ENCODE measurements around the gene POU6F2. TPM values are rescaled to one million over a fixed set of nuclear protein-coding genes. Genes with fewer than 3 reads are reported as not detected.

The POU6F2 gene
- total and polyA plus RNA-seq, 8 donors, result 0.37 TPM; not detected in 7

- Histone ChIP-seq H3K27me3 (peaks cover 0 to 12% (median 0%) of the 10 kb centered on the region in 3 donors), H3K36me3 (no peaks in the 10 kb centered on the region), H3K9me3 (no peaks in the 10 kb centered on the region), H3K4me3 (no peak overlapping the region), H3K4me1 (no peaks in the 10 kb centered on the region), H3K27ac (no peak overlapping the region)
- TF ChIP-seq POLR2A (IDR thresholded peaks at IDR 0.05) (no peak), EP300 (IDR thresholded peaks at IDR 0.05) (no peak)
- 60 to 68% (median 65%) methylated on average over 7 of the region's 7 CpGs for WGBS, 5 donors
- intact Hi-C loops (cut with DNase I; ENCODE audit: low total_unique reads), result no loop called here
- DNase-seq, result no peak
These were observed 511.0 kb downstream of the POU6F2 start for GRCh38 chr7:39488467-39489393.

GRCh38 chr7:39490296-39490695, 512.6 kb downstream of the POU6F2 start:
- DNase-seq, result no peak
- WGBS, 5 donors, result 83 to 95% (median 89%) methylated on average over 2 of the region's 2 CpGs
- H3K36me3 ChIP-seq, result no peaks in the 10 kb centered on the region
- TF ChIP-seq CTCF (IDR thresholded peaks at IDR 0.05), result no peak
- TF ChIP-seq POLR2AphosphoS5 (IDR thresholded peaks at IDR 0.05), result no peak
- no peak for TF ChIP-seq POLR2A (IDR thresholded peaks at IDR 0.05)
- TF ChIP-seq EP300 (IDR thresholded peaks at IDR 0.05), result no peak
- H3K4me1 ChIP-seq, result no peaks in the 10 kb centered on the region
- H3K9me3 ChIP-seq, result no peaks in the 10 kb centered on the region
- peaks cover 0 to 12% (median 0%) of the 10 kb centered on the region in 3 donors for H3K27me3 ChIP-seq
- H3K27ac ChIP-seq, result no peak overlapping the region
- H3K4me3 ChIP-seq, result no peak overlapping the region
- intact Hi-C loops (cut with DNase I; ENCODE audit: low total_unique reads), result no loop called here

GRCh38 chr7:39493934-39494333, 516.2 kb downstream of the POU6F2 start:
- TF ChIP-seq POLR2A (IDR thresholded peaks at IDR 0.05), result no peak
- Histone ChIP-seq H3K27me3 (peaks cover 0 to 6% (median 0%) of the 10 kb centered on the region in 3 donors), H3K4me3 (no peak overlapping the region), H3K36me3 (no peaks in the 10 kb centered on the region), H3K9me3 (no peaks in the 10 kb centered on the region), H3K4me1 (no peaks in the 10 kb centered on the region), H3K27ac (no peak overlapping the region)
- DNase-seq, result no peak
- 74 to 91% (median 83%) methylated on average over 1 of the region's 1 CpG for whole genome bisulfite sequencing, 5 donors
- intact Hi-C loops (cut with DNase I; ENCODE audit: low total_unique reads), result no loop called here

GRCh38 chr7:39501358-39501757, 523.6 kb downstream of the POU6F2 start:
- no peaks in the 10 kb centered on the region for H3K36me3 ChIP-seq
- intact Hi-C loops (cut with DNase I; ENCODE audit: low total_unique reads), result no loop called here
- no peak for DNase-seq

GRCh38 chr7:39504963-39505362, 527.3 kb downstream of the POU6F2 start:
- 40 to 74% (median 59%) methylated on average over 3 of the region's 3 CpGs for WGBS, 5 donors
- DNase-seq, result no peak
- H3K27me3 ChIP-seq, result no peaks in the 10 kb centered on the region
- TF ChIP-seq CTCF (IDR thresholded peaks at IDR 0.05) (no peak), POLR2A (IDR thresholded peaks at IDR 0.05) (no peak), POLR2AphosphoS5 (IDR thresholded peaks at IDR 0.05) (no peak), EP300 (IDR thresholded peaks at IDR 0.05) (no peak)
- no peaks in the 10 kb centered on the region for H3K9me3 ChIP-seq
- no peak overlapping the region for H3K27ac ChIP-seq
- H3K36me3 ChIP-seq, result no peaks in the 10 kb centered on the region
- intact Hi-C loops (cut with DNase I; ENCODE audit: low total_unique reads), result no loop called here
- H3K4me1 ChIP-seq, result no peaks in the 10 kb centered on the region
- no peak overlapping the region for H3K4me3 ChIP-seq

More at GRCh38 chr7:39501358-39501757, 523.6 kb downstream of the POU6F2 start:
- H3K9me3 ChIP-seq, result no peaks in the 10 kb centered on the region
- 58 to 65% (median 60%) methylated on average over 3 of the region's 3 CpGs for WGBS, 5 donors
- TF ChIP-seq CTCF (IDR thresholded peaks at IDR 0.05) (no peak), POLR2AphosphoS5 (IDR thresholded peaks at IDR 0.05) (no peak), EP300 (IDR thresholded peaks at IDR 0.05) (no peak), POLR2A (IDR thresholded peaks at IDR 0.05) (no peak)
- H3K27me3 ChIP-seq, result no peaks in the 10 kb centered on the region
- no peak overlapping the region for H3K27ac ChIP-seq
- no peak overlapping the region for H3K4me3 ChIP-seq
- no peaks in the 10 kb centered on the region for H3K4me1 ChIP-seq
